H1 (cell line): ENCODE results near the gene DNAJB5. TPM values are rescaled to one million over a fixed set of nuclear protein-coding genes. Genes with fewer than 3 reads are reported as not detected.

Experiments used
- CTCF ChIA-PET: fragments of 300-600 bp; sonication (Branson Sonifier 250); formaldehyde crosslinking; loops from one replicate; lab custom pipeline; 2021; ENCODE audit not compliant: partially characterized antibody; lab: Charles Lee
- POLR2A ChIA-PET: fragments of 300-600 bp; sonication (Branson Sonifier 250); formaldehyde crosslinking; loops from one replicate; lab custom pipeline; 2021; ENCODE audit warnings: inconsistent platforms; ENCODE audit not compliant: partially characterized antibody; lab: Charles Lee
- DNase-seq, 2 experiments: peaks; one replicate each; pipeline versions ENCODE4 v3.0.0 to v3.0.0-alpha.2; 2010 to 2022; ENCODE audit warnings: low spot score in 2 of 2, low read depth in 1 of 2, mixed read lengths in 1 of 2
- FAIRE-seq: peaks from 2 replicates; lab custom pipeline; 2011; peaks lifted over from hg19 to GRCh38; lab: Jason Lieb, UNC
- H2AFZ ChIP-seq: 2 replicates; pipeline ENCODE4 v1.8.1; 2012; ENCODE audit warnings: low read length, inconsistent platforms
- H2AK5ac ChIP-seq: 2 replicates; pipeline ENCODE4 v1.6.1; 2013; ENCODE audit warnings: low read depth, low read length
- H2BK120ac ChIP-seq: replicated peaks from 2 replicates; pipeline ENCODE3; 2013; ENCODE audit warnings: low read depth, low read length, inconsistent platforms
- H2BK12ac ChIP-seq: 2 replicates; pipeline ENCODE4 v1.6.1; 2013; ENCODE audit warnings: low read depth, low read length
- H2BK15ac ChIP-seq: 2 replicates; pipeline ENCODE4 v1.6.1; 2013; ENCODE audit warnings: low read length
- H2BK20ac ChIP-seq: 2 replicates; pipeline ENCODE4 v1.6.1; 2013; ENCODE audit warnings: low read length
- H2BK5ac ChIP-seq: 2 replicates; pipeline ENCODE4 v1.6.1; 2013; ENCODE audit warnings: low read depth, low read length
- H3K14ac ChIP-seq: 2 replicates; pipeline ENCODE4 v1.6.1; 2013; ENCODE audit warnings: inconsistent platforms; ENCODE audit not compliant: insufficient read length
- H3K18ac ChIP-seq: 2 replicates; pipeline ENCODE4 v1.6.1; 2013; ENCODE audit warnings: low read length; ENCODE audit errors: extremely low read depth
- H3K23ac ChIP-seq: 2 replicates; pipeline ENCODE4 v1.6.1; 2013; ENCODE audit warnings: inconsistent platforms; ENCODE audit not compliant: insufficient read length
- H3K23me2 ChIP-seq: 2 replicates; pipeline ENCODE4 v1.6.1; 2013; ENCODE audit warnings: low read depth, low read length
- H3K27ac ChIP-seq: 2 replicates; pipeline ENCODE4 v1.6.1; 2011; ENCODE audit warnings: low read depth, low read length, inconsistent platforms
- H3K27me3 ChIP-seq, 4 experiments: replicated peaks in 1 of 4; 1 replicate in 1 of 4; 2 replicates in 3 of 4; pipeline versions ENCODE4 v1.6.1 to v1.8.1; 2011 to 2013; ENCODE audit warnings: low read length in 3 of 4, mild to moderate bottlenecking in 3 of 4, inconsistent platforms in 2 of 4, mixed read lengths in 2 of 4, moderate library complexity in 1 of 4; ENCODE audit not compliant: control insufficient read depth in 3 of 4, insufficient read depth in 3 of 4; ENCODE audit errors: extremely low read depth in 1 of 4
- H3K36me3 ChIP-seq, 4 experiments: 2 replicates each; pipeline versions ENCODE4 v1.6.1 to v1.8.1; 2011 to 2013; ENCODE audit warnings: mild to moderate bottlenecking in 4 of 4, low read length in 3 of 4, moderate library complexity in 2 of 4, control low read depth in 1 of 4, inconsistent platforms in 1 of 4; ENCODE audit not compliant: insufficient read depth in 4 of 4, control insufficient read depth in 2 of 4
- H3K4ac ChIP-seq: replicated peaks from 2 replicates; pipeline ENCODE3; 2013; ENCODE audit warnings: low read length, low read depth, mixed read lengths, inconsistent platforms; ENCODE audit not compliant: insufficient read length
- H3K4me1 ChIP-seq, 4 experiments: replicated peaks in 1 of 4; 1 replicate in 1 of 4; 2 replicates in 3 of 4; pipeline versions ENCODE4 v1.6.1 to v1.8.1; 2011 to 2013; ENCODE audit warnings: low read length in 3 of 4, inconsistent platforms in 2 of 4, mixed read lengths in 1 of 4; ENCODE audit not compliant: insufficient read depth in 4 of 4, control insufficient read depth in 3 of 4
- H3K4me2 ChIP-seq, 2 experiments: 2 replicates each; pipeline versions ENCODE4 v1.6.1 to v1.8.1; 2011 to 2013; ENCODE audit warnings: low read depth in 2 of 2, low read length in 2 of 2, control low read depth in 1 of 2, inconsistent platforms in 1 of 2, mild to moderate bottlenecking in 1 of 2; ENCODE audit not compliant: insufficient read depth in 1 of 2
- H3K4me3 ChIP-seq, 4 experiments: fragments of 200-600, 300-600 bp in 1 of 4; sonication (generic), shearing (Covaris generic), sonication (Bioruptor Twin) in 1 of 4; 2 replicates each; pipeline versions ENCODE4 v1.5.1 to v1.8.1; 2011 to 2016; ENCODE audit warnings: low read length in 4 of 4, low read depth in 3 of 4, control low read depth in 2 of 4, inconsistent platforms in 2 of 4, mild to moderate bottlenecking in 2 of 4, mixed read lengths in 1 of 4, moderate library complexity in 1 of 4; ENCODE audit not compliant: insufficient read depth in 2 of 4; ENCODE audit errors: extremely low read depth in 1 of 4
- H3K56ac ChIP-seq: replicated peaks from 2 replicates; pipeline ENCODE3; 2013; ENCODE audit warnings: low read depth, mild to moderate bottlenecking, mixed read lengths, low read length, inconsistent platforms; ENCODE audit not compliant: insufficient read length
- H3K79me1 ChIP-seq: 2 replicates; pipeline ENCODE4 v1.6.1; 2013; ENCODE audit warnings: low read depth, low read length, control low read depth
- H3K79me2 ChIP-seq, 2 experiments: 2 replicates each; pipeline versions ENCODE4 v1.6.1 to v1.8.1; 2012 to 2013; ENCODE audit warnings: low read length in 2 of 2, mild to moderate bottlenecking in 2 of 2, inconsistent platforms in 1 of 2; ENCODE audit not compliant: insufficient read depth in 2 of 2, control insufficient read depth in 1 of 2
- H3K9ac ChIP-seq, 4 experiments: replicated peaks in 1 of 4; 1 replicate in 1 of 4; 2 replicates in 3 of 4; pipeline versions ENCODE4 v1.6.1 to v1.8.1; 2011 to 2013; ENCODE audit warnings: low read depth in 3 of 4, low read length in 3 of 4, control low read depth in 2 of 4, mild to moderate bottlenecking in 2 of 4, moderate library complexity in 2 of 4, inconsistent platforms in 1 of 4; ENCODE audit errors: extremely low read depth in 1 of 4
- H3K9me3 ChIP-seq, 2 experiments: 2 replicates each; pipeline versions ENCODE4 v1.6.1 to v1.8.1; 2012 to 2013; ENCODE audit warnings: mild to moderate bottlenecking in 2 of 2, moderate library complexity in 2 of 2, control low read depth in 1 of 2, inconsistent platforms in 1 of 2, low read depth in 1 of 2, low read length in 1 of 2, mixed read lengths in 1 of 2; ENCODE audit not compliant: insufficient read depth in 2 of 2
- H4K20me1 ChIP-seq, 2 experiments: replicated peaks in 1 of 2; 2 replicates each; pipeline versions ENCODE3 to v1.8.1; 2011 to 2013; ENCODE audit warnings: inconsistent platforms in 2 of 2, low read length in 2 of 2, mild to moderate bottlenecking in 1 of 2; ENCODE audit not compliant: insufficient read depth in 2 of 2, control insufficient read depth in 1 of 2
- H4K5ac ChIP-seq: 2 replicates; pipeline ENCODE4 v1.6.1; 2013; ENCODE audit warnings: low read length, low read depth, mixed read lengths, inconsistent platforms; ENCODE audit not compliant: insufficient read length
- H4K8ac ChIP-seq: 2 replicates; pipeline ENCODE4 v1.8.0; 2013; ENCODE audit warnings: mild to moderate bottlenecking, moderate library complexity, low read length, inconsistent platforms; ENCODE audit not compliant: insufficient read depth; ENCODE audit errors: extremely low read depth
- H4K91ac ChIP-seq: replicated peaks from 2 replicates; pipeline ENCODE3; 2013; ENCODE audit warnings: low read length, mixed read lengths, inconsistent platforms; ENCODE audit not compliant: insufficient read length
- KDM1A ChIP-seq: fragments of 200-600, 300-600 bp; sonication (generic); IDR thresholded peaks from 2 replicates; pipeline ENCODE4 v1.7.1; 2016; ENCODE audit warnings: mild to moderate bottlenecking, low read length, borderline replicate concordance
- SIN3A ChIP-seq, 2 experiments: IDR thresholded peaks in 1 of 2; conservative IDR thresholded peaks in 1 of 2; 2 replicates each; pipeline ENCODE4 v1.6.1; 2011 to 2012; ENCODE audit warnings: low read length in 2 of 2, improper control_type of control experiment in 1 of 2, low read depth in 1 of 2, mild to moderate bottlenecking in 1 of 2
- WGBS, 2 experiments: shearing (Covaris generic) in 1 of 2; methylation state at CpG; one replicate each; pipeline versions ENCODE4 v1.1.6 to v1.1.7; 2013 to 2015; ENCODE audit warnings: low lambda C conversion rate in 2 of 2, mixed read lengths in 2 of 2, inconsistent platforms in 1 of 2, low coverage in 1 of 2, missing lambda C conversion rate in 1 of 2; ENCODE audit not compliant: insufficient replicate concordance in 2 of 2, insufficient coverage in 1 of 2, insufficient read length in 1 of 2; ENCODE audit errors: extremely low coverage in 1 of 2, missing lambda C conversion rate in 1 of 2; 5-methylcytosine and 5-hydroxymethylcytosine counted together
- polyA plus RNA-seq, 7 experiments: library from polyadenylated mRNA; depleted of rRNA in 3 of 7; stranded (reverse) in 5 of 7; unstranded in 2 of 7; fragments of >200 nt in 5 of 7; fragments of 200-250 nt in 2 of 7; gene quantifications; 1 replicate in 5 of 7; 2 replicates in 1 of 7; 4 replicates in 1 of 7; pipeline versions ENCODE4 v1.2.1 to v1.2.3, GENCODE V29; 2011 to 2013; ENCODE audit warnings: missing spikeins in 2 of 7, mixed read lengths in 2 of 7
- total RNA-seq: library from RNA; stranded (reverse); fragmentation: NEBNext Ultra II Directional; extraction: Animal tissue kit (Norgen Biotek cat#: 25700); gene quantifications from 2 replicates; pipeline ENCODE4 v1.2.1, GENCODE V29; 2021

DNAJB5 gene
- total and polyA plus RNA-seq, 2 of the 8 experiments (the other 6 are each of a cell fraction or from before 2014, with no cell fraction given), result 25.0 to 34.1 TPM

- Histone ChIP-seq H2BK12ac (no peak overlapping the region), H3K4me2 (no peak overlapping the region), H3K14ac (no peak overlapping the region), H4K91ac (no peak overlapping the region), H3K79me2 (peaks cover 0 to 12% of the 10 kb centered on the region in 2 experiments; a peak in 2 of 4 replicates), H2BK120ac (no peak overlapping the region), H3K18ac (no peak overlapping the region), H3K4me1 (peaks cover 18 to 36% (median 30%) of the 10 kb centered on the region in 4 experiments), H2BK15ac (no peak overlapping the region), H3K4me3 (no peak overlapping the region), H2BK20ac (no peak overlapping the region), H3K27me3 (no peaks in the 10 kb centered on the region), H2AFZ (no peak overlapping the region), H3K9me3 (no peaks in the 10 kb centered on the region), H2AK5ac (no peak overlapping the region; the same call in 1 of the 2 replicates), H4K8ac (no peak overlapping the region), H3K23ac (no peak overlapping the region), H3K36me3 (peaks cover 18 to 41% (median 26%) of the 10 kb centered on the region in 4 experiments; a peak in 7 of 8 replicates), H4K20me1 (no peaks in the 10 kb centered on the region), H4K5ac (no peak overlapping the region), H3K4ac (no peak overlapping the region), H3K56ac (no peak overlapping the region), H3K79me1 (peaks cover 6% of the 10 kb centered on the region; the same call in 1 of the 2 replicates), H3K9ac (no peak overlapping the region), H3K27ac (peak overlapping the region; percentile 35; the same call in 1 of the 2 replicates), H2BK5ac (peak overlapping the region; percentile 64; the same call in 1 of the 2 replicates), H3K23me2 (peaks cover 2% of the 10 kb centered on the region)
- FAIRE-seq (no peak), DNase-seq (no peak)
- 86% methylated on average over 7 of the region's 7 CpGs; no CpG with 5 or more reads in 1 of the 2 experiments for WGBS, 2 experiments
- CTCF ChIA-PET, result interaction anchor here (0.6 to 14.8 kb wide), 40 partner anchors 8 to 478 kb away, joined by 3 to 148 read pairs (median 5); partner anchors contain the start of gene PIGO
- TF ChIP-seq KDM1A, result no peak
- peak in 1 of 2 experiments; percentile 15; a peak in 1 of 4 replicates for TF ChIP-seq SIN3A (conservative IDR thresholded peaks at IDR 0.05 in 1 of 2, IDR thresholded peaks at IDR 0.05 in 1 of 2; ENCODE audit: low read depth in 1 of 2, low read length in 2 of 2)
- POLR2A ChIA-PET, result interaction anchor here (0.8 to 2.8 kb wide), 11 partner anchors 10 to 96 kb away, joined by 3 to 12 read pairs (median 4); partner anchors contain the start of gene VCP
Observed at GRCh38 chr9:34994900-34995669, 5.5 kb downstream of the DNAJB5 start.
